BE2C (cell line): ENCODE measurements around the gene SHB.
"Not testable (repeated sequence)": the region's sequence is repeated elsewhere in the genome, so short reads cannot be mapped to it uniquely, and the experiment has no call there.

Experiments
- DNase-seq: peaks from one replicate; pipeline ENCODE4 v3.0.0-alpha.2; 2020
- H3K27me3 ChIP-seq: fragments of 250-450 bp; sonication (Bioruptor Pico); 2 replicates; pipeline ENCODE4 v1.5.1; 2020; ENCODE audit warnings: mild to moderate bottlenecking
- H3K36me3 ChIP-seq: fragments of 250-450 bp; sonication (Bioruptor Pico); 2 replicates; pipeline ENCODE4 v1.5.1; 2020; ENCODE audit warnings: mild to moderate bottlenecking
- H3K4me1 ChIP-seq: fragments of 250-450 bp; sonication (Bioruptor Pico); 2 replicates; pipeline ENCODE4 v1.5.1; 2020
- H3K4me3 ChIP-seq: 2 replicates; pipeline ENCODE4 v1.5.1; 2011; ENCODE audit warnings: low read depth, low read length
- H3K9me3 ChIP-seq: fragments of 250-450 bp; sonication (Bioruptor Pico); 2 replicates; pipeline ENCODE4 v1.5.1; 2020
- CTCF ChIP-seq: IDR thresholded peaks from 2 replicates; pipeline ENCODE4 v1.5.1; 2012; ENCODE audit warnings: mild to moderate bottlenecking, low read depth, low read length

Gene SHB

GRCh38 chr9:37897665-37898064 lies 171.4 kb downstream of the SHB start:
- Histone ChIP-seq H3K9me3 (no peaks in the 10 kb centered on the region), H3K36me3 (peaks cover 48% of the 10 kb centered on the region), H3K4me3 (no peak overlapping the region), H3K4me1 (no peaks in the 10 kb centered on the region; the same call in 1 of the 2 replicates), H3K27me3 (no peaks in the 10 kb centered on the region)
- no peak for DNase-seq
- no peak for TF ChIP-seq CTCF

- H3K36me3 ChIP-seq: peaks cover 45% of the 10 kb centered on the region
- H3K27me3 ChIP-seq: no peaks in the 10 kb centered on the region
- peaks cover 4% of the 10 kb centered on the region; the same call in 1 of the 2 replicates for H3K4me1 ChIP-seq
- no peak for DNase-seq
- no peak for TF ChIP-seq CTCF
- H3K4me3 ChIP-seq: no peak overlapping the region
- H3K9me3 ChIP-seq: no peaks in the 10 kb centered on the region
Measured at GRCh38 chr9:37892063-37892462, 177.0 kb downstream of the SHB start.

- peaks cover 37% of the 10 kb centered on the region for H3K36me3 ChIP-seq
- not testable (repeated sequence) for DNase-seq, H3K9me3 ChIP-seq, H3K4me1 ChIP-seq, H3K27me3 ChIP-seq, H3K4me3 ChIP-seq
Measured at GRCh38 chr9:37891042-37891441, 178.0 kb downstream of the SHB start.

- Histone ChIP-seq H3K36me3 (peaks cover 22% of the 10 kb centered on the region), H3K4me1 (peaks cover 4% of the 10 kb centered on the region; the same call in 1 of the 2 replicates), H3K27me3 (no peaks in the 10 kb centered on the region), H3K9me3 (no peaks in the 10 kb centered on the region), H3K4me3 (no peak overlapping the region)
- TF ChIP-seq CTCF: no peak
- no peak for DNase-seq
Measured at GRCh38 chr9:37889536-37889935, 179.5 kb downstream of the SHB start.

GRCh38 chr9:37887977-37888583 lies 180.9 kb downstream of the SHB start:
- not testable (repeated sequence) for H3K9me3 ChIP-seq, DNase-seq, H3K4me3 ChIP-seq, H3K27me3 ChIP-seq, H3K4me1 ChIP-seq
- peaks cover 17% of the 10 kb centered on the region for H3K36me3 ChIP-seq

GRCh38 chr9:37880916-37881479 lies 188.0 kb downstream of the SHB start:
- H3K9me3 ChIP-seq: no peaks in the 10 kb centered on the region
- H3K4me3 ChIP-seq: no peak overlapping the region
- H3K27me3 ChIP-seq: no peaks in the 10 kb centered on the region
- no peak for TF ChIP-seq CTCF
- H3K36me3 ChIP-seq: peaks cover 2% of the 10 kb centered on the region
- H3K4me1 ChIP-seq: no peaks in the 10 kb centered on the region
- no peak for DNase-seq

GRCh38 chr9:37876376-37876775 lies 192.7 kb downstream of the SHB start:
- no peak for DNase-seq
- Histone ChIP-seq H3K36me3 (peaks cover 2% of the 10 kb centered on the region; the same call in 1 of the 2 replicates), H3K4me3 (no peak overlapping the region), H3K27me3 (no peaks in the 10 kb centered on the region), H3K9me3 (no peaks in the 10 kb centered on the region), H3K4me1 (no peaks in the 10 kb centered on the region)
- no peak for TF ChIP-seq CTCF
